Thoracic aorta (tissue), 2 donors: ENCODE measurements around the gene LRSAM1. TPM values are rescaled to one million over a fixed set of nuclear protein-coding genes. Genes with fewer than 3 reads are reported as not detected.

Experiments used
- ATAC-seq: fragments of 150-250 bp; one replicate; pipeline ENCODE4 v1.8.0; 2017; ENCODE audit warnings: low read depth; ENCODE audit not compliant: insufficient number of reproducible peaks, low FRiP score
- DNase-seq: peaks from one replicate; pipeline ENCODE4 v3.0.0-alpha.2; 2020; ENCODE audit warnings: low spot score
- H3K27ac ChIP-seq, 2 donors: fragments of 200-600 bp; sonication (generic); 1 replicate in 1 of 2; 2 replicates in 1 of 2; pipeline ENCODE4 v1.5.1; 2016; ENCODE audit warnings: mild to moderate bottlenecking in 2 of 2, moderate library complexity in 2 of 2
- H3K27me3 ChIP-seq: fragments of 200-600 bp; sonication (generic); replicated peaks from 2 replicates; pipeline ENCODE4 v1.6.0; 2016; ENCODE audit warnings: mild to moderate bottlenecking; ENCODE audit not compliant: insufficient read depth
- H3K36me3 ChIP-seq: fragments of 200-600 bp; sonication (generic); one replicate; pipeline ENCODE4 v1.5.1; 2016
- H3K4me1 ChIP-seq, 2 donors: fragments of 200-600 bp; sonication (generic); 1 replicate in 1 of 2; 2 replicates in 1 of 2; pipeline versions ENCODE4 v1.5.1 to v1.6.0; 2016; ENCODE audit warnings: low read depth in 2 of 2, mild to moderate bottlenecking in 1 of 2; ENCODE audit not compliant: control insufficient read depth in 1 of 2
- H3K4me3 ChIP-seq: fragments of 200-600 bp; sonication (generic); 2 replicates; pipeline ENCODE4 v1.5.1; 2016; ENCODE audit warnings: mild to moderate bottlenecking
- H3K9me3 ChIP-seq: fragments of 200-600 bp; sonication (generic); 2 replicates; pipeline ENCODE4 v1.5.1; 2016
- CTCF ChIP-seq: fragments of 200-600 bp; sonication (generic); IDR thresholded peaks from one replicate; pipeline ENCODE4 v1.5.1; 2019; ENCODE audit warnings: antibody characterized with exemption
- total RNA-seq, 2 donors: library from RNA; depleted of rRNA; stranded (reverse); fragments of >200 nt; gene quantifications; one replicate each; pipeline versions ENCODE4 v1.1.0 to v1.2.3, GENCODE V29; 2016

The LRSAM1 gene
- total RNA-seq, 2 donors from 2014 or later = 16.4 to 22.6 TPM

GRCh38 chr9:127415657-127416056 is 35.7 kb upstream of the LRSAM1 start:
- H3K27me3 ChIP-seq = no peaks in the 10 kb centered on the region
- ATAC-seq = no peak
- no peak for DNase-seq
- H3K4me3 ChIP-seq = no peak overlapping the region
- no peak for TF ChIP-seq CTCF
- no peaks in the 10 kb centered on the region for H3K9me3 ChIP-seq
- H3K4me1 ChIP-seq = no peaks in the 10 kb centered on the region
- H3K36me3 ChIP-seq = no peaks in the 10 kb centered on the region
- H3K27ac ChIP-seq = no peak overlapping the region

GRCh38 chr9:127417131-127418036 is 33.9 kb upstream of the LRSAM1 start:
- Histone ChIP-seq H3K4me1 (peaks cover 0 to 7% of the 10 kb centered on the region in 2 donors), H3K27ac (no peak overlapping the region), H3K4me3 (no peak overlapping the region), H3K36me3 (no peaks in the 10 kb centered on the region), H3K9me3 (no peaks in the 10 kb centered on the region), H3K27me3 (no peaks in the 10 kb centered on the region)
- DNase-seq = no peak
- no peak for TF ChIP-seq CTCF
- no peak for ATAC-seq

GRCh38 chr9:127418037-127418471 is 33.3 kb upstream of the LRSAM1 start:
- TF ChIP-seq CTCF = no peak
- H3K4me1 ChIP-seq = peaks cover 3 to 14% of the 10 kb centered on the region in 2 donors
- H3K9me3 ChIP-seq = no peaks in the 10 kb centered on the region
- H3K36me3 ChIP-seq = no peaks in the 10 kb centered on the region
- H3K4me3 ChIP-seq = no peak overlapping the region
- no peak for DNase-seq
- H3K27me3 ChIP-seq = no peaks in the 10 kb centered on the region
- ATAC-seq = no peak
- H3K27ac ChIP-seq = no peak overlapping the region

GRCh38 chr9:127419348-127419747 is 32.0 kb upstream of the LRSAM1 start:
- no peak for ATAC-seq
- Histone ChIP-seq H3K27ac (no peak overlapping the region), H3K36me3 (no peaks in the 10 kb centered on the region), H3K27me3 (no peaks in the 10 kb centered on the region), H3K4me3 (no peak overlapping the region), H3K4me1 (peaks cover 3 to 18% of the 10 kb centered on the region in 2 donors), H3K9me3 (no peaks in the 10 kb centered on the region)
- DNase-seq = no peak
- TF ChIP-seq CTCF = no peak

- H3K27ac ChIP-seq = no peak overlapping the region
- H3K4me3 ChIP-seq = no peak overlapping the region
- peaks cover 11 to 30% of the 10 kb centered on the region in 2 donors for H3K4me1 ChIP-seq
- no peaks in the 10 kb centered on the region for H3K27me3 ChIP-seq
- H3K9me3 ChIP-seq = no peaks in the 10 kb centered on the region
- TF ChIP-seq CTCF = no peak
- ATAC-seq (no peak), DNase-seq (no peak)
- no peaks in the 10 kb centered on the region for H3K36me3 ChIP-seq
Observed at GRCh38 chr9:127421057-127421456, 30.3 kb upstream of the LRSAM1 start.
